Mesendoderm (in vitro differentiated cells): ENCODE results near the gene NELFCD.
A peak's percentile ranks its signal among the peaks of the same experiment; 100 is the strongest.

ENCODE experiments used
- DNase-seq: peaks from one replicate; pipeline ENCODE4 v3.0.0; 2013
- H2AK5ac ChIP-seq: 2 replicates; pipeline ENCODE4 v1.6.1; 2013; ENCODE audit warnings: low read length, inconsistent platforms
- H2BK120ac ChIP-seq: 2 replicates; pipeline ENCODE4 v1.6.1; 2013; ENCODE audit warnings: low read depth, mild to moderate bottlenecking, low read length, moderate library complexity, mixed read lengths
- H2BK15ac ChIP-seq: replicated peaks from 2 replicates; pipeline ENCODE4 v1.6.1; 2013; ENCODE audit warnings: low read depth, mild to moderate bottlenecking, moderate library complexity
- H2BK5ac ChIP-seq: 2 replicates; pipeline ENCODE4 v1.6.1; 2013; ENCODE audit warnings: low read length, inconsistent platforms
- H3K18ac ChIP-seq: 2 replicates; pipeline ENCODE4 v1.6.1; 2013; ENCODE audit warnings: mild to moderate bottlenecking, low read length, mixed read lengths
- H3K23ac ChIP-seq: one replicate; pipeline ENCODE4 v1.6.1; 2013; ENCODE audit warnings: low read length
- H3K27ac ChIP-seq: 2 replicates; pipeline ENCODE4 v1.5.1; 2013; ENCODE audit warnings: low read depth, mild to moderate bottlenecking, inconsistent platforms, low read length, moderate library complexity
- H3K27me3 ChIP-seq: 2 replicates; pipeline ENCODE4 v1.6.1; 2013; ENCODE audit warnings: low read length, control low read depth, mild to moderate bottlenecking, inconsistent platforms; ENCODE audit not compliant: insufficient read depth, poor library complexity
- H3K36me3 ChIP-seq: 2 replicates; pipeline ENCODE4 v1.6.1; 2013; ENCODE audit warnings: low read length, inconsistent platforms; ENCODE audit not compliant: control insufficient read depth, insufficient read depth
- H3K4ac ChIP-seq: one replicate; pipeline ENCODE4 v1.6.1; 2013; ENCODE audit warnings: low read depth, mild to moderate bottlenecking, low read length, moderate library complexity
- H3K4me1 ChIP-seq: 2 replicates; pipeline ENCODE4 v1.6.1; 2013; ENCODE audit warnings: low read depth, low read length, inconsistent platforms; ENCODE audit not compliant: control insufficient read depth
- H3K4me2 ChIP-seq: 2 replicates; pipeline ENCODE4 v1.6.1; 2013; ENCODE audit warnings: low read length
- H3K4me3 ChIP-seq: 2 replicates; pipeline ENCODE4 v1.5.1; 2013; ENCODE audit warnings: mild to moderate bottlenecking, low read length
- H3K56ac ChIP-seq: one replicate; pipeline ENCODE4 v1.6.1; 2013; ENCODE audit warnings: low read length
- H3K79me1 ChIP-seq: 2 replicates; pipeline ENCODE4 v1.6.1; 2013; ENCODE audit warnings: low read length, inconsistent platforms
- H3K79me2 ChIP-seq: 2 replicates; pipeline ENCODE4 v1.6.1; 2013; ENCODE audit warnings: mild to moderate bottlenecking, low read length; ENCODE audit not compliant: control insufficient read depth, insufficient read depth
- H3K9ac ChIP-seq: 2 replicates; pipeline ENCODE4 v1.6.1; 2013; ENCODE audit warnings: low read length, inconsistent platforms
- H4K5ac ChIP-seq: one replicate; pipeline ENCODE4 v1.6.1; 2013; ENCODE audit warnings: low read length
- H4K8ac ChIP-seq: one replicate; pipeline ENCODE4 v1.6.1; 2013; ENCODE audit warnings: low read depth, mild to moderate bottlenecking, control low read depth, low read length, moderate library complexity
- WGBS: extraction: QIAGEN DNeasy Blood & Tissue Kit; methylation state at CpG from one replicate; pipeline ENCODE4 v1.1.7; 2013; ENCODE audit warnings: low lambda C conversion rate, missing lambda C conversion rate; ENCODE audit not compliant: insufficient coverage; ENCODE audit errors: extremely low coverage; 5-methylcytosine and 5-hydroxymethylcytosine counted together

The NELFCD gene

DNA sequence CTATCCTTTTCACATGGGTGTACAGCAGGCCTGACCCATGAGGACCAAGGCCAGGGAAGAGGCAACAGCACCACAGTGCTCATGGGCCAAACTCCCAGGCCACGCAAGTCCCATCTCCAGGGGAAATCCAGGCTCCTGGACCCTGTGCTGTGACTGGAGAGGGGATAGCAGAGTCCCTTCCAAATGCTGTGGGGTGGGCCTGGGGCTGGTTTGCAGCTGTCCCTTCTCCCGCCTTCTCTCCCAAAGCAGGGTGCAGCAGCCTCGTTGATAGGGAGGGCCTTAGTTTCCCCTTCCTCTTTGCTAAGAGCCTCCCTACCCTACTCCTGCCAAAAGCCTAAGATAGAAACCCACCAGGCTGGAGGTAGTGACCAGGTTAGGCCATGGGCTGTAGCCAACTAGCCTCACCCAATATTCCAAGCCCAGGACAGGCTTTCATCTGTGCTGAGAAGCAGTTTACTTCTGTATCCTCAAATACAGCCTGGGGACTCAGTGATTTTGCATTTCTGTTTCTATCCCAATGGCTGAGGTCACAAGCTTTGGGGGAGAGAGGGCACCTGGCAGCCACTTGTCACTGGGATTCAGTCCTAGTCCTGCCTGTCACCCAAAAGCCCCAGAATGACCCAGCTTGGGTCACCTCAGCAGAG is 24.6 kb downstream of the NELFCD start:
- Histone ChIP-seq H3K79me1 (peaks cover 5% of the 10 kb centered on the region), H3K23ac (no peak overlapping the region), H3K4me1 (no peaks in the 10 kb centered on the region), H3K79me2 (no peaks in the 10 kb centered on the region), H4K5ac (no peak overlapping the region), H3K18ac (no peak overlapping the region), H3K56ac (peak overlapping the region; percentile 43), H3K36me3 (no peaks in the 10 kb centered on the region), H2BK5ac (no peak overlapping the region), H3K27me3 (no peaks in the 10 kb centered on the region), H3K4ac (no peak overlapping the region), H2BK120ac (no peak overlapping the region), H4K8ac (no peak overlapping the region), H3K27ac (no peak overlapping the region), H3K4me2 (no peak overlapping the region), H2BK15ac (no peak overlapping the region), H3K9ac (no peak overlapping the region), H3K4me3 (no peak overlapping the region), H2AK5ac (no peak overlapping the region)
- no CpG with 5 or more reads among the region's 3 CpGs for WGBS
- no peak for DNase-seq

DNA sequence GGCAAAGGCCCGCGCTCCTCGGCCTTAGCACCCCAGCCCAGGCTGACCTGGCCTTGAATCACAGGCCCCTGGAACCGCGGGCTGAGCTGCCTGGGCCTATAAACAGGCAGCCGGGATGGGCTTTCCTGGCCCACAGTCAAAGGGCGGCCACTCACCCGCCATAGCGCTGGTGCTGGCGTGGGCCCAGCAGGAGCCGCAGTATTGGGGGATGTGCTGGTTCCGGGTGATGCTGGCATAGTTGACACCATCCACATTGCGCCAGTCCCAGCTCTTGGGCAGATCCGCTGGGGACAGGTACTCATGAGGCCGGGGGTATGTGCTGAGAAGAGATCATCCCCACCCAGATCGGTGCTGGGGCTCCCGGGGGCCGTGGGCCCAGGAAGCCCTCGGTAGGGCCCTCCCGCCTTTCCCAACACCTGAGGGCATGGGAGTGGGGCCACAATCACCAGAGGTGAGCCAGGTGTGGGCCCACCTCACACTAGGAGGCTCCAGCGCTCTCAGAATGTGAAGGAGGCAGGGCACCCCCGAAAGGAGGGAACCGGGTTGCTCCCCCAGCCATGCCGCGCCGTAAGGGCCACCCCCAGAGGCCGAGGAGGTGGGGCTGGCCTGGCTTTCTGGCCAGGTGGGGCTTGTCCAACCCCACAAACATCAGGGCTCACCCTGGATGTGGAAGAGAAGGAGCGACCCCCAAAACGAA is 25.3 kb downstream of the NELFCD start:
- Histone ChIP-seq H3K4me2 (peak overlapping the region; percentile 61), H2BK120ac (no peak overlapping the region), H3K56ac (peak overlapping the region; percentile 92), H3K4ac (peak overlapping the region; percentile 28), H3K79me2 (no peaks in the 10 kb centered on the region), H2BK15ac (no peak overlapping the region), H3K9ac (peak overlapping the region; percentile 84), H3K27ac (no peak overlapping the region), H3K4me3 (peak overlapping the region; percentile 42), H2AK5ac (no peak overlapping the region), H4K5ac (no peak overlapping the region), H3K36me3 (no peaks in the 10 kb centered on the region), H3K27me3 (no peaks in the 10 kb centered on the region), H2BK5ac (no peak overlapping the region), H3K4me1 (peaks cover 3% of the 10 kb centered on the region), H3K23ac (peak overlapping the region; percentile 66), H3K18ac (peak overlapping the region; percentile 63), H3K79me1 (peaks cover 5% of the 10 kb centered on the region), H4K8ac (peak overlapping the region; percentile 43)
- no CpG with 5 or more reads among the region's 29 CpGs for WGBS
- no peak for DNase-seq

DNA sequence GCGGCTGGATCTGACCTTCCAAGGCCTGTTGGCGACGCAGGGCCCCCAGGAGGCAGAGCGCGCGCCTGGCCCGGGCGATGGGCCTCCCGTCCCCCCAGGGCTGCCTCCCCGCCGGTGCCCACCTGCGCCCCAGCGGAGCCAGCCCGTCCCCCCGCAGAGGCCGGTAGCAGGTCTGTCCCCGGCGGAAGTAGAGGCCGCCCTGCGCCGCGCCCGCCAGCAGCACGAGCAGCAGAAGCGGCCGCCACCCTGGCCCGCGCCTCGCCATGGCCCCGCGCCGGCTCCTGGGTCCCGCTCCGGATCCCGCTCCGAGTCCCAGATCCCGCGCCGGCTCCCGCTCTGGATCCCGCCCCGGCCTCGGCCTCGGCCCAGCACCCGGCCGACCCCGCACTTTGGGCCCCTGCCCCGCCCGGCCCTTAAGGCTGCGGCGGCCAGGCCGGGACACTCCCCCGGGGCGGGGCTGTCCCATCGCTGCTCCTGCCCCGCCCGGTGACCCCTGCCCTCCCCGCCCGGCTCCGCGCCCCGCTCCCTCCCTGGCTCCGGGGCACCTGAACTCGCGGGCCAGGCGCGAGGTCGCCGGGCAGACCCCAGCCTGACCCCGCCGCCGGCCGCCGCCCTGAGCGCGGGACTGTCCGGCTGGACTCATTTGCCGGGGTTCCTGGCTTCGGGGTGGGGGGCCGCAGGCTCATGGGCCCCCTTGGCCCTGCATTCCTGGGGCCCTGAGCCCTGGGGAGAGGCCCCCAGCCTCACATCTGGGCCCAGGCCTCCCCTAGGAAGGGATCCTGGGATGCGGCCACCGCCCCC is 26.0 kb downstream of the NELFCD start, which contains the start of gene CTSZ:
CTSZ (minus strand) TSS at position 391 of the 801 bp plus-strand sequence; CDS start at position 265, 126 bp downstream.
- peak; percentile 68 for DNase-seq

DNA sequence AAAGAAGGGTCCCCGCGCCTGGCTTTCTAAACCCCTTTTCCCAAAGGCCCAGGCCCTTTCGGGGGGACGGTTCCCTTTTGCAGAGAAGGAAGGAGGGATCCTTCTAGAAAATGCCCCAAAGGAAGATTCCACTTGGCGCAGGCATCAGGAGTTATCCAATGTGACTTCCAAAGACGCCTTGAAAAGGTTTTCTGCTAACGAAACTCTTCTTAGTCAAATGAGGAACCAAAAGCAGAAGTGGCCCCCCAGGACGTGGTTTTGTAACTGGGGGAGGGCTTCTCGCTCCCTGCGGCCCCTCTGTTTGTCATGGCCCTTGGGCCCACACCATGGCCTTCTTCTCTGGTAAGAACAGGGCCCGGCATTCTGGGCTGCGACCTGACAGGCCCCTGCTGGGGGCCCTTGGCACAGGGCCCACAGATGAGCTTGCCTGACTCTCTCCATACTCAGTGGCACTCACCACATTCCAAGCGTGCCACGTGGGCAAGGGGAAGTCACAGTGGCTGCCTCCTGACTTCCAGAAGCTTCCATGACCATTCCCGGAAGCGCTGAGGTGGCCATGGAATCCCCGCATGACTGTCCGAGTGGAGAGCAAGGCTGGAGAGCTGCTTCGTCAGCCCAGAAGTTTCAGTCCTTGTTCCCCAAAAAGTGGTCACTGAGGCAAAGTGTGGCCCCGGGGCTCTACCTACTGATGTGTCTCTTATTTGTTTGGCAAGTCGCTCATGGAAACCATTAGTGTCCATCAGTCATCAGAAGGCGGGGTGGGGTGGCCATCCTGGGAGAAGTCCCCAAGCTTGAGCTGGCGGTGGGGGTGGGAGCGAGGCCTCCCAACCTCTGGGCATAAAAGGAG is 26.8 kb downstream of the NELFCD start:
- Histone ChIP-seq H4K5ac (no peak overlapping the region), H2AK5ac (no peak overlapping the region)

More for the DNA sequence above, 26.0 kb downstream of the NELFCD start, which contains the start of gene CTSZ:
- Histone ChIP-seq H3K4me2 (peak within 1 kb of the TSS; percentile 61), H4K5ac (no peak within 1 kb of the TSS), H2BK120ac (no peak within 1 kb of the TSS), H3K4ac (peak within 1 kb of the TSS; percentile 39), H3K79me1 (peaks cover 5% of the 10 kb centered on the region), H3K4me3 (peak within 1 kb of the TSS; percentile 42), H3K23ac (peak within 1 kb of the TSS; percentile 66), H2BK5ac (no peak within 1 kb of the TSS), H4K8ac (peak within 1 kb of the TSS; percentile 43), H3K27ac (no peak within 1 kb of the TSS), H3K18ac (peak within 1 kb of the TSS; percentile 63), H3K56ac (peak within 1 kb of the TSS; percentile 92), H3K36me3 (no peaks in the 10 kb centered on the region), H3K27me3 (no peaks in the 10 kb centered on the region), H3K9ac (peak within 1 kb of the TSS; percentile 84), H3K79me2 (no peaks in the 10 kb centered on the region), H2BK15ac (no peak within 1 kb of the TSS), H2AK5ac (no peak within 1 kb of the TSS), H3K4me1 (peaks cover 3% of the 10 kb centered on the region)
- WGBS, result no CpG with 5 or more reads among the region's 82 CpGs

DNA sequence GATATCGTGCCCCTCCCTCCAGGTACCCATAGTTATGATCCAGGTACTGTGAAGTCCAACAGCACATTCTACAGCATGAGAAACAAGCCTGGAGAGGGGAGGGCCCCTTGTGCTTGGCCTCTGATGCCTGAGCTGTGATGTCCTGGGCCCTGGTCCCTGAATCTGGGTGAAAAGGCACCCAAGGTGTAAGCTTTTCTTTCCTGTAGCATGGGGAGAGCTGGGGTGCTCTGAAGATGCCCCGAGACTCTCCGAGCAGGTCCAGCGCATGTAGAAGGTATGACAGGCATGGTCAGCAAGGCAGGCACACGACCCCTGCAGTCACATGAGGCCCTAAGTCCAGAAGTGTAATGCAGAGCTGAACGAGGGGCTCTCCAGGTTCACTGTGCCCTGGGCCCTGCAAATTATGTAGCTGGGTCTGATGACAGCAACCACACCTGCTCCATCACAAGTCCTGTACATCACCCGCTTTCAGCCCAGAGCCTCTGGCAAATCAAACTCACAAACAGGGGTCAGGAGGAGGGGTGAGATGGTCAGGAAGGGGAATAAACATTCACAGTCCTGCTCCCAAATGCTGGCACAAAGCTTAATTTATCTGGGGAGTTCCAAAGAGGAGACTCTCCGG is 27.8 kb downstream of the NELFCD start:
- H4K8ac ChIP-seq, result no peak overlapping the region
- no peaks in the 10 kb centered on the region for H3K36me3 ChIP-seq
- no peak overlapping the region for H2BK15ac ChIP-seq
- H4K5ac ChIP-seq, result no peak overlapping the region
- H3K23ac ChIP-seq, result no peak overlapping the region
- no peak overlapping the region for H3K4ac ChIP-seq
- no peak for DNase-seq
- H3K9ac ChIP-seq, result no peak overlapping the region
- no peak overlapping the region for H3K27ac ChIP-seq
- H3K56ac ChIP-seq, result no peak overlapping the region
- H3K27me3 ChIP-seq, result no peaks in the 10 kb centered on the region
- no peak overlapping the region for H3K18ac ChIP-seq
- H3K79me2 ChIP-seq, result no peaks in the 10 kb centered on the region
- H3K79me1 ChIP-seq, result peaks cover 5% of the 10 kb centered on the region
- H2BK120ac ChIP-seq, result no peak overlapping the region
- H3K4me2 ChIP-seq, result no peak overlapping the region
- H3K4me1 ChIP-seq, result peaks cover 3% of the 10 kb centered on the region
- WGBS, result no CpG with 5 or more reads among the region's 8 CpGs
- H2AK5ac ChIP-seq, result no peak overlapping the region
- H2BK5ac ChIP-seq, result no peak overlapping the region
- no peak overlapping the region for H3K4me3 ChIP-seq

More for the DNA sequence above, 26.8 kb downstream of the NELFCD start:
- peaks cover 5% of the 10 kb centered on the region for H3K79me1 ChIP-seq
- no peaks in the 10 kb centered on the region for H3K79me2 ChIP-seq
- no peak overlapping the region for H3K27ac ChIP-seq
- DNase-seq, result no peak
- H3K56ac ChIP-seq, result peak overlapping the region; percentile 80
- no peak overlapping the region for H4K8ac ChIP-seq
- H3K4me3 ChIP-seq, result no peak overlapping the region
- peak overlapping the region; percentile 39 for H3K4ac ChIP-seq
- no peaks in the 10 kb centered on the region for H3K36me3 ChIP-seq
- H3K23ac ChIP-seq, result no peak overlapping the region
- H3K4me1 ChIP-seq, result peaks cover 3% of the 10 kb centered on the region
- peak overlapping the region; percentile 54 for H3K18ac ChIP-seq
- H2BK120ac ChIP-seq, result no peak overlapping the region
- no peak overlapping the region for H2BK15ac ChIP-seq
- WGBS, result no CpG with 5 or more reads among the region's 24 CpGs
- H2BK5ac ChIP-seq, result no peak overlapping the region
- H3K27me3 ChIP-seq, result no peaks in the 10 kb centered on the region
- peak overlapping the region; percentile 64 for H3K9ac ChIP-seq
- peak overlapping the region; percentile 29 for H3K4me2 ChIP-seq
